SK-N-SH treated with all-trans-retinoic acid at 6 μM for 48 hours (cell line): Measurements from ENCODE around the gene POU2F1.
A peak's percentile ranks its signal among the peaks of the same experiment; 100 is the strongest.

Source experiments
- ATAC-seq: fragments of 200-7000 bp; cut with Tn5 transposase; 3 replicates; pipeline ENCODE4 v1.9.1; 2020; ENCODE audit warnings: mild to moderate bottlenecking, moderate library complexity
- ARNTL ChIP-seq: fragments of 450-650 bp; formaldehyde crosslinking; IDR thresholded peaks from 2 replicates; pipeline ENCODE4 v1.5.0; 2020; ENCODE audit warnings: low read depth, mild to moderate bottlenecking, moderate library complexity, borderline replicate concordance
- BACH2 ChIP-seq: fragments of 250-450 bp; sonication (Bioruptor Pico); IDR thresholded peaks from 2 replicates; pipeline ENCODE4 v1.9.0; 2021; ENCODE audit warnings: mild to moderate bottlenecking, borderline replicate concordance
- ESRRG ChIP-seq: fragments of 250-450 bp; sonication (Bioruptor Pico); IDR thresholded peaks from 2 replicates; pipeline ENCODE4 v1.6.1; 2021; ENCODE audit warnings: mild to moderate bottlenecking
- GLIS3 ChIP-seq: fragments of 250-450 bp; sonication (Bioruptor Pico); IDR thresholded peaks from 2 replicates; pipeline ENCODE4 v1.5.0; 2020; ENCODE audit warnings: mild to moderate bottlenecking, moderate library complexity
- ISL1 ChIP-seq: fragments of 250-450 bp; sonication (Bioruptor Pico); IDR thresholded peaks from 2 replicates; pipeline ENCODE4 v2.1.2; 2022; ENCODE audit warnings: mild to moderate bottlenecking, moderate library complexity
- OSR1 ChIP-seq: fragments of 250-450 bp; sonication (Bioruptor Pico); IDR thresholded peaks from 2 replicates; pipeline ENCODE4 v1.8.0; 2022; ENCODE audit warnings: moderate library complexity, mild to moderate bottlenecking, inconsistent platforms
- PPARA ChIP-seq: fragments of 250-450 bp; sonication (Bioruptor Pico); IDR thresholded peaks from 2 replicates; pipeline ENCODE4 v1.5.0; 2020; ENCODE audit warnings: mild to moderate bottlenecking, borderline replicate concordance
- RARB ChIP-seq: fragments of 250-450 bp; sonication (Bioruptor Pico); IDR thresholded peaks from 2 replicates; pipeline ENCODE4 v1.8.0; 2021; ENCODE audit warnings: mild to moderate bottlenecking, moderate library complexity
- SNAI2 ChIP-seq: fragments of 250-450 bp; sonication (Bioruptor Pico); IDR thresholded peaks from 2 replicates; pipeline ENCODE4 v1.5.0; 2020; ENCODE audit warnings: mild to moderate bottlenecking, moderate library complexity
- TCF4 ChIP-seq: fragments of 250-450 bp; sonication (Bioruptor Pico); IDR thresholded peaks from 2 replicates; pipeline ENCODE4 v1.8.0; 2021; ENCODE audit warnings: mild to moderate bottlenecking, moderate library complexity, borderline replicate concordance
- ZC3H10 ChIP-seq: fragments of 250-450 bp; sonication (Bioruptor Pico); IDR thresholded peaks from 2 replicates; pipeline ENCODE4 v1.5.1; 2021; ENCODE audit warnings: mild to moderate bottlenecking, moderate library complexity
- ZFP3 ChIP-seq: fragments of 250-450 bp; sonication (Bioruptor Pico); IDR thresholded peaks from 2 replicates; pipeline ENCODE4 v1.5.0; 2020; ENCODE audit warnings: mild to moderate bottlenecking, moderate library complexity
- ZFP30 ChIP-seq: fragments of 450-650 bp; formaldehyde crosslinking; IDR thresholded peaks from 2 replicates; pipeline ENCODE4 v1.5.0; 2022; ENCODE audit warnings: mild to moderate bottlenecking, moderate library complexity
- ZNF565 ChIP-seq: fragments of 450-650 bp; formaldehyde crosslinking; conservative IDR thresholded peaks from 2 replicates; pipeline ENCODE4 v1.5.0; 2020; ENCODE audit warnings: low read depth, mild to moderate bottlenecking, moderate library complexity
- ZNF70 ChIP-seq: fragments of 450-650 bp; formaldehyde crosslinking; IDR thresholded peaks from 2 replicates; pipeline ENCODE4 v1.5.0; 2020; ENCODE audit warnings: mild to moderate bottlenecking, moderate library complexity
- ZNF8 ChIP-seq: fragments of 450-650 bp; formaldehyde crosslinking; IDR thresholded peaks from 2 replicates; pipeline ENCODE4 v1.5.0; 2020; ENCODE audit warnings: mild to moderate bottlenecking, moderate library complexity
- TF ChIP-seq, protein P1 (sequence below): fragments of 250-450 bp; sonication (Bioruptor Pico); IDR thresholded peaks from 2 replicates; pipeline ENCODE4 v1.5.1; 2020; ENCODE audit warnings: low read depth, mild to moderate bottlenecking, moderate library complexity
- TF ChIP-seq, protein P2 (sequence below): fragments of 250-450 bp; sonication (Bioruptor Pico); IDR thresholded peaks from 2 replicates; pipeline ENCODE4 v1.5.1; 2021; ENCODE audit warnings: mild to moderate bottlenecking, moderate library complexity
- TF ChIP-seq, protein P3 (sequence below): fragments of 250-450 bp; sonication (Bioruptor Pico); IDR thresholded peaks from 2 replicates; pipeline ENCODE4 v1.5.0; 2020; ENCODE audit warnings: mild to moderate bottlenecking, moderate library complexity
- TF ChIP-seq, protein P4 (sequence below): fragments of 250-450 bp; sonication (Bioruptor Pico); IDR thresholded peaks from 2 replicates; pipeline ENCODE4 v1.8.0; 2021; ENCODE audit warnings: low read depth, mild to moderate bottlenecking, moderate library complexity, borderline replicate concordance

The POU2F1 gene

DNA sequence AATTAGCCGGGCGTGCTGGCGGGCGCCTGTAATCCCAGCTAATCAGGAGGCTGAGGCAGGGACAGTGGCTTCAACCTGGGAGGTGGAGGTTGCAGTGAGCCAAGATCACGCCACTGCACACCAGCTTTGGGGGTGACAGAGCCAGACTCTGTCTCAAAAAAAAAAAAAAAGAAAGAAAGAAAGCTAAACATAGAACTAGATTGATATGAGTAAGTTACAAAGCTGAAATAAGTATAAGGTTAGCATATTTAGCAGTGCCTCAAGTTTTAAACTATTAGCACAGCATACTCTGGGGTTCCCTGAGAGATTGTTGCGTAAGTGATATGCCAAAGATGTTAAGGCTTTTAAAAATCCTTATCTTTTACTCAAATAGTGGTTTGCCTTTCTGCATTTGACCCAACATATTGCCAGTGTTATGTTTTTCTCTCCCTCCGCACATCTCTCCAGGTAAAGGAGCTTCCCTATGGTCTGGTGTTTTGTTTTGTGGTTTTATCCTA lies 171.6 kb downstream of the POU2F1 start:
- TF ChIP-seq, protein P1, sequence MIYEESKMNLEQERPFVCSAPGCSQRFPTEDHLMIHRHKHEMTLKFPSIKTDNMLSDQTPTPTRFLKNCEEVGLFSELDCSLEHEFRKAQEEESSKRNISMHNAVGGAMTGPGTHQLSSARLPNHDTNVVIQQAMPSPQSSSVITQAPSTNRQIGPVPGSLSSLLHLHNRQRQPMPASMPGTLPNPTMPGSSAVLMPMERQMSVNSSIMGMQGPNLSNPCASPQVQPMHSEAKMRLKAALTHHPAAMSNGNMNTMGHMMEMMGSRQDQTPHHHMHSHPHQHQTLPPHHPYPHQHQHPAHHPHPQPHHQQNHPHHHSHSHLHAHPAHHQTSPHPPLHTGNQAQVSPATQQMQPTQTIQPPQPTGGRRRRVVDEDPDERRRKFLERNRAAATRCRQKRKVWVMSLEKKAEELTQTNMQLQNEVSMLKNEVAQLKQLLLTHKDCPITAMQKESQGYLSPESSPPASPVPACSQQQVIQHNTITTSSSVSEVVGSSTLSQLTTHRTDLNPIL (CRISPR knock-in tag): no peak
- TF ChIP-seq ARNTL (CRISPR knock-in tag) (no peak), PPARA (no peak), ZNF565 (CRISPR knock-in tag) (no peak), ESRRG (no peak), ZFP30 (CRISPR knock-in tag) (no peak), ISL1 (no peak), ZFP3 (CRISPR knock-in tag) (no peak), BACH2 (CRISPR knock-in tag) (no peak), GLIS3 (no peak), RARB (CRISPR knock-in tag) (no peak), ZNF70 (CRISPR knock-in tag) (no peak)
- TF ChIP-seq, protein P2, sequence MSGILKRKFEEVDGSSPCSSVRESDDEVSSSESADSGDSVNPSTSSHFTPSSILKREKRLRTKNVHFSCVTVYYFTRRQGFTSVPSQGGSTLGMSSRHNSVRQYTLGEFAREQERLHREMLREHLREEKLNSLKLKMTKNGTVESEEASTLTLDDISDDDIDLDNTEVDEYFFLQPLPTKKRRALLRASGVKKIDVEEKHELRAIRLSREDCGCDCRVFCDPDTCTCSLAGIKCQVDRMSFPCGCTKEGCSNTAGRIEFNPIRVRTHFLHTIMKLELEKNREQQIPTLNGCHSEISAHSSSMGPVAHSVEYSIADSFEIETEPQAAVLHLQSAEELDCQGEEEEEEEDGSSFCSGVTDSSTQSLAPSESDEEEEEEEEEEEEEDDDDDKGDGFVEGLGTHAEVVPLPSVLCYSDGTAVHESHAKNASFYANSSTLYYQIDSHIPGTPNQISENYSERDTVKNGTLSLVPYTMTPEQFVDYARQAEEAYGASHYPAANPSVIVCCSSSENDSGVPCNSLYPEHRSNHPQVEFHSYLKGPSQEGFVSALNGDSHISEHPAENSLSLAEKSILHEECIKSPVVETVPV (CRISPR knock-in tag): no peak
- no peak for ATAC-seq

DNA sequence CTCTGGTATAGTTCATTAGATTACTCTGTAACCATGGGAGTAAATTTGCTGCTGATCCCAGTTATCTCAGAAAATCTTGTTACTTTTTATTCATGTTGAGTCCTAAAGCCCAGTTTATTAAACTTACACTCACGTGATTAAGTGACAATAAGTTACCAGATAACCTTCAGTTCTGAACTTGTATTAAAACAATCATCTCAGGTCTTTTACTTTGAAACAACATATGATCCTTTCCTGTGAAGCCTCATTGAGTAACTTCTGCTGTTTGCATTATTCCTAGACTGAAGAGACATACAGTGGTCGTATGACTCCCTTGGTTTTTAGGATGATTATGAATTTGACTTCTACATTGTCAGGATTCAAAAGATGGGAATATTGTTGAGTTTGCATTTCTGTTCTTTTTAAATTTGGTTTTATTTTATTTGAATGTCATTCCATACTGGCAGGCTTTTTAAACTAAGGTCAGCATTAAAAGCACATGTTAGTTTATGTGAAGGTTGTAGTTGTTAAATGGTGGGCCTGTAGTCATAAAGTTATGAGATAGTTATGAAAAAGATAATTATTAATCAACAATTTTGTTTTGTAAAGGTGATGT lies 179.8 kb downstream of the POU2F1 start:
- ATAC-seq: no peak
- TF ChIP-seq, protein P3, sequence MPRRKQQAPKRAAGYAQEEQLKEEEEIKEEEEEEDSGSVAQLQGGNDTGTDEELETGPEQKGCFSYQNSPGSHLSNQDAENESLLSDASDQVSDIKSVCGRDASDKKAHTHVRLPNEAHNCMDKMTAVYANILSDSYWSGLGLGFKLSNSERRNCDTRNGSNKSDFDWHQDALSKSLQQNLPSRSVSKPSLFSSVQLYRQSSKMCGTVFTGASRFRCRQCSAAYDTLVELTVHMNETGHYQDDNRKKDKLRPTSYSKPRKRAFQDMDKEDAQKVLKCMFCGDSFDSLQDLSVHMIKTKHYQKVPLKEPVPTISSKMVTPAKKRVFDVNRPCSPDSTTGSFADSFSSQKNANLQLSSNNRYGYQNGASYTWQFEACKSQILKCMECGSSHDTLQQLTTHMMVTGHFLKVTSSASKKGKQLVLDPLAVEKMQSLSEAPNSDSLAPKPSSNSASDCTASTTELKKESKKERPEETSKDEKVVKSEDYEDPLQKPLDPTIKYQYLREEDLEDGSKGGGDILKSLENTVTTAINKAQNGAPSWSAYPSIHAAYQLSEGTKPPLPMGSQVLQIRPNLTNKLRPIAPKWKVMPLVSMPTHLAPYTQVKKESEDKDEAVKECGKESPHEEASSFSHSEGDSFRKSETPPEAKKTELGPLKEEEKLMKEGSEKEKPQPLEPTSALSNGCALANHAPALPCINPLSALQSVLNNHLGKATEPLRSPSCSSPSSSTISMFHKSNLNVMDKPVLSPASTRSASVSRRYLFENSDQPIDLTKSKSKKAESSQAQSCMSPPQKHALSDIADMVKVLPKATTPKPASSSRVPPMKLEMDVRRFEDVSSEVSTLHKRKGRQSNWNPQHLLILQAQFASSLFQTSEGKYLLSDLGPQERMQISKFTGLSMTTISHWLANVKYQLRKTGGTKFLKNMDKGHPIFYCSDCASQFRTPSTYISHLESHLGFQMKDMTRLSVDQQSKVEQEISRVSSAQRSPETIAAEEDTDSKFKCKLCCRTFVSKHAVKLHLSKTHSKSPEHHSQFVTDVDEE (CRISPR knock-in tag): no peak
- TF ChIP-seq, protein P2 (CRISPR knock-in tag): no peak
- no peak for TF ChIP-seq ZC3H10
- TF ChIP-seq, all 23 proteins: peak for 0

DNA sequence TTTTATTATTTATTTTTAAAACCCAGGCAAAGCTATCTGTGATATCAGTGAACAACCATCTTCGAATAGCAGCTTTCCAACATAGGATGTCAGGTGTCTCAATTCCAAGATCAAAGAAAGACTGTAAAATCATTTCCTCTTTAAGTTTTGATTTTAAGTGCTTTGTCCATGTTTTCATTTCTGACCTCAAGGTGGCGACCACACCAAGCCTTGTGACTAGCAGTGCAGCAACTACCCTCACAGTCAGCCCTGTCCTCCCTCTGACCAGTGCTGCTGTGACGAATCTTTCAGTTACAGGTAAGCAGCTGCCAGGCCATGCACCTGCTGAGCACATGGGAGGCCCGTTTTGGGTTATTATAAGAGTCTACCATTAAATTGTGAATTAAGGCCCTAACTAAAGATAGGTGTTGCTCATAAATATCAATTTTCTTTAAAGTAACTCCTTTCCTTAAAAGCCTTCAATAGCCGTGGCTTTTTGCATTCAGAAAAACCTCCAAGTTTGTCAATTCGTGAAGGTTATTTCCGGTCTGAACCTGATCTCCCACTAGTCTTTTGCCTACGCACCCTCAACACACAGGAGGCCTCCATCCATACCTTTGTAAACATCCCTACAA lies 180.7 kb downstream of the POU2F1 start:
- ATAC-seq: peak; percentile 97
- TF ChIP-seq, protein P1 (CRISPR knock-in tag): no peak
- no peak for TF ChIP-seq PPARA
- no peak for TF ChIP-seq OSR1 (CRISPR knock-in tag)
- TF ChIP-seq, protein P3 (CRISPR knock-in tag): no peak
- TF ChIP-seq, protein P4, sequence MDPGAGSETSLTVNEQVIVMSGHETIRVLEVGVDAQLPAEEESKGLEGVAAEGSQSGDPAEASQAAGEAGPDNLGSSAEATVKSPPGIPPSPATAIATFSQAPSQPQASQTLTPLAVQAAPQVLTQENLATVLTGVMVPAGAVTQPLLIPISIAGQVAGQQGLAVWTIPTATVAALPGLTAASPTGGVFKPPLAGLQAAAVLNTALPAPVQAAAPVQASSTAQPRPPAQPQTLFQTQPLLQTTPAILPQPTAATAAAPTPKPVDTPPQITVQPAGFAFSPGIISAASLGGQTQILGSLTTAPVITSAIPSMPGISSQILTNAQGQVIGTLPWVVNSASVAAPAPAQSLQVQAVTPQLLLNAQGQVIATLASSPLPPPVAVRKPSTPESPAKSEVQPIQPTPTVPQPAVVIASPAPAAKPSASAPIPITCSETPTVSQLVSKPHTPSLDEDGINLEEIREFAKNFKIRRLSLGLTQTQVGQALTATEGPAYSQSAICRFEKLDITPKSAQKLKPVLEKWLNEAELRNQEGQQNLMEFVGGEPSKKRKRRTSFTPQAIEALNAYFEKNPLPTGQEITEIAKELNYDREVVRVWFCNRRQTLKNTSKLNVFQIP (CRISPR knock-in tag): no peak
- no peak for TF ChIP-seq BACH2 (CRISPR knock-in tag)
- no peak for TF ChIP-seq ZFP30 (CRISPR knock-in tag)
- TF ChIP-seq ISL1: no peak
- no peak for TF ChIP-seq ZNF8 (CRISPR knock-in tag)
- no peak for TF ChIP-seq GLIS3
- no peak for TF ChIP-seq ESRRG
- no peak for TF ChIP-seq SNAI2 (CRISPR knock-in tag)
- no peak for TF ChIP-seq ZC3H10
- no peak for TF ChIP-seq ZNF565 (CRISPR knock-in tag)
- TF ChIP-seq TCF4 (CRISPR knock-in tag): no peak
- TF ChIP-seq ARNTL (CRISPR knock-in tag): no peak
- TF ChIP-seq ZNF70 (CRISPR knock-in tag): no peak
- TF ChIP-seq ZFP3 (CRISPR knock-in tag): no peak
